Keratinocyte (primary cell): ENCODE measurements around the gene IFFO2. TPM values are rescaled to one million over a fixed set of nuclear protein-coding genes. Genes with fewer than 3 reads are reported as not detected.

Experiments used
- DNase-seq: peaks from one replicate; pipeline ENCODE4 v3.0.0-alpha.2; 2011; ENCODE audit warnings: low read depth, missing footprints, low spot score
- FAIRE-seq: peaks from 2 replicates; lab custom pipeline; 2011; peaks lifted over from hg19 to GRCh38; lab: Jason Lieb, UNC
- H2AFZ ChIP-seq: 2 replicates; pipeline ENCODE4 v1.6.0; 2012; ENCODE audit warnings: low read length, control low read depth, inconsistent platforms; ENCODE audit not compliant: control insufficient read depth
- H3K27ac ChIP-seq: 2 replicates; pipeline ENCODE4 v1.5.1; 2011; ENCODE audit warnings: low read length; ENCODE audit not compliant: control insufficient read depth, insufficient read depth
- H3K27me3 ChIP-seq: 3 replicates; pipeline ENCODE4 v1.6.0; 2011; ENCODE audit warnings: low read length; ENCODE audit not compliant: control insufficient read depth, insufficient read depth; ENCODE audit errors: extremely low read depth
- H3K36me3 ChIP-seq, 2 experiments: 2 replicates in 1 of 2; 3 replicates in 1 of 2; pipeline ENCODE4 v1.5.1; 2011; ENCODE audit warnings: low read length in 2 of 2, mild to moderate bottlenecking in 1 of 2; ENCODE audit not compliant: control insufficient read depth in 2 of 2, insufficient read depth in 2 of 2; ENCODE audit errors: extremely low read depth in 1 of 2
- H3K4me1 ChIP-seq: 3 replicates; pipeline ENCODE4 v1.5.1; 2011; ENCODE audit warnings: low read length; ENCODE audit not compliant: control insufficient read depth, insufficient read depth; ENCODE audit errors: extremely low read depth
- H3K4me2 ChIP-seq: 3 replicates; pipeline ENCODE4 v1.6.0; 2011; ENCODE audit warnings: low read depth, low read length; ENCODE audit not compliant: control insufficient read depth, insufficient read depth; ENCODE audit errors: extremely low read depth
- H3K4me3 ChIP-seq, 3 experiments: fragments of 200-600 bp in 1 of 3; sonication (generic) in 1 of 3; 2 replicates in 2 of 3; 3 replicates in 1 of 3; pipeline ENCODE4 v1.5.1; 2011 to 2016; ENCODE audit warnings: low read length in 3 of 3, mild to moderate bottlenecking in 3 of 3, control low read depth in 2 of 3, inconsistent platforms in 1 of 3, low read depth in 1 of 3, mixed read lengths in 1 of 3, mixed run types in 1 of 3, moderate library complexity in 1 of 3; ENCODE audit not compliant: control insufficient read depth in 2 of 3, insufficient read depth in 2 of 3; ENCODE audit errors: extremely low read depth in 1 of 3
- H3K79me2 ChIP-seq: 2 replicates; pipeline ENCODE4 v1.6.0; 2012; ENCODE audit warnings: low read length; ENCODE audit not compliant: control insufficient read depth, insufficient read depth
- H3K9ac ChIP-seq: 3 replicates; pipeline ENCODE4 v1.6.0; 2011; ENCODE audit warnings: low read length; ENCODE audit not compliant: control insufficient read depth, insufficient read depth; ENCODE audit errors: extremely low read depth
- H3K9me1 ChIP-seq: 3 replicates; pipeline ENCODE4 v1.6.0; 2011; ENCODE audit warnings: low read length; ENCODE audit not compliant: control insufficient read depth, insufficient read depth; ENCODE audit errors: extremely low read depth
- H3K9me3 ChIP-seq: 2 replicates; pipeline ENCODE4 v1.5.1; 2012; ENCODE audit warnings: low read depth, low read length; ENCODE audit not compliant: control insufficient read depth
- H4K20me1 ChIP-seq: 3 replicates; pipeline ENCODE4 v1.6.0; 2011; ENCODE audit warnings: low read length; ENCODE audit not compliant: control insufficient read depth, insufficient read depth; ENCODE audit errors: extremely low read depth
- CTCF ChIP-seq, 3 experiments: IDR thresholded peaks in 1 of 3; conservative IDR thresholded peaks in 1 of 3; optimal IDR thresholded peaks in 1 of 3; 2 replicates in 2 of 3; 3 replicates in 1 of 3; pipeline versions ENCODE3 to v1.5.1; 2011; ENCODE audit warnings: low read length in 3 of 3, mild to moderate bottlenecking in 3 of 3, moderate library complexity in 2 of 3, control low read depth in 1 of 3, inconsistent platforms in 1 of 3; ENCODE audit not compliant: insufficient read depth in 2 of 3; ENCODE audit errors: extremely low read depth in 1 of 3
- EZH2 ChIP-seq: IDR thresholded peaks from one replicate; pipeline ENCODE4 v1.6.1; 2012; ENCODE audit warnings: inconsistent platforms, mild to moderate bottlenecking, low read length, moderate library complexity
- dilution Hi-C: fragments of 300-500 bp; cut with MboI; formaldehyde crosslinking; loops from one replicate; pipeline ENCODE4 v1.7.0; 2020; ENCODE audit warnings: low sequenced_read_pairs; ENCODE audit not compliant: extremely low pct_ligation_motif_present
- polyA plus RNA-seq, 5 experiments: library from polyadenylated mRNA; depleted of rRNA in 3 of 5; stranded (reverse) in 3 of 5; stranded (forward) in 1 of 5; unstranded in 1 of 5; fragments of >200 nt; gene quantifications; 1 replicate in 1 of 5; 2 replicates in 3 of 5; 3 replicates in 1 of 5; pipeline versions ENCODE4 v1.2.1 to v1.2.3, GENCODE V29; 2011 to 2012; ENCODE audit warnings: missing spikeins in 2 of 5, low read depth in 1 of 5, low replicate concordance in 1 of 5

Gene IFFO2
- polyA plus RNA-seq, 1 donor (not counting 4 experiments of a cell fraction or from before 2014, with no cell fraction given), result 57.9 TPM

- peak overlapping the region; percentile 93 for H3K9ac ChIP-seq
- peaks cover under 1% of the 10 kb centered on the region for H4K20me1 ChIP-seq
- dilution Hi-C loops, result no loop called here
- peaks cover 48% of the 10 kb centered on the region for H3K4me1 ChIP-seq
- H3K9me3 ChIP-seq, result no peaks in the 10 kb centered on the region
- H3K4me3 ChIP-seq, result peak overlapping the region; percentile 79 to 92 (median 81)
- FAIRE-seq (no peak), DNase-seq (no peak)
- peak overlapping the region; percentile 17 for H2AFZ ChIP-seq
- peak overlapping the region; percentile 98 for H3K27ac ChIP-seq
- peak overlapping the region; percentile 85 for H3K4me2 ChIP-seq
- peaks cover 26% of the 10 kb centered on the region for H3K79me2 ChIP-seq
- no peak for TF ChIP-seq CTCF (optimal IDR thresholded peaks at IDR 0.05 in 1 of 3, IDR thresholded peaks at IDR 0.05 in 1 of 3, conservative IDR thresholded peaks at IDR 0.05 in 1 of 3; ENCODE audit: extremely low read depth in 1 of 3, insufficient read depth in 2 of 3, low read length in 3 of 3)
- no peak for TF ChIP-seq EZH2
- H3K27me3 ChIP-seq, result no peaks in the 10 kb centered on the region
- H3K9me1 ChIP-seq, result no peaks in the 10 kb centered on the region
- peaks cover 7 to 14% of the 10 kb centered on the region in 2 experiments for H3K36me3 ChIP-seq
Measured at GRCh38 chr1:18901952-18902522, 54.4 kb downstream of the IFFO2 start.

GRCh38 chr1:18901147-18901951 is 55.1 kb downstream of the IFFO2 start:
- FAIRE-seq, result no peak
- H3K27ac ChIP-seq, result peak overlapping the region; percentile 98

More at GRCh38 chr1:18901147-18901951, 55.1 kb downstream of the IFFO2 start:
- Histone ChIP-seq H3K79me2 (peaks cover 21% of the 10 kb centered on the region), H4K20me1 (no peaks in the 10 kb centered on the region), H3K4me3 (peak overlapping the region; percentile 79 to 92 (median 81)), H3K27me3 (no peaks in the 10 kb centered on the region), H2AFZ (no peak overlapping the region), H3K4me1 (peaks cover 48% of the 10 kb centered on the region), H3K9ac (peak overlapping the region; percentile 93), H3K4me2 (peak overlapping the region; percentile 85), H3K36me3 (peaks cover 5 to 7% of the 10 kb centered on the region in 2 experiments), H3K9me3 (no peaks in the 10 kb centered on the region), H3K9me1 (no peaks in the 10 kb centered on the region)
- no peak for TF ChIP-seq CTCF (optimal IDR thresholded peaks at IDR 0.05 in 1 of 3, IDR thresholded peaks at IDR 0.05 in 1 of 3, conservative IDR thresholded peaks at IDR 0.05 in 1 of 3; ENCODE audit: extremely low read depth in 1 of 3, insufficient read depth in 2 of 3, low read length in 3 of 3)
- no peak for TF ChIP-seq EZH2
- no peak for DNase-seq
- dilution Hi-C loops, result no loop called here
